ENCODE data around the gene PWWP2A. TPM values are rescaled to one million over a fixed set of nuclear protein-coding genes. Genes with fewer than 3 reads are reported as not detected.
"Not testable (repeated sequence)": the region's sequence is repeated elsewhere in the genome, so short reads cannot be mapped to it uniquely, and the experiment has no call there.

The PWWP2A gene
- 10 to 100 TPM; 39.1 to 39.2 TPM for total RNA-seq
- long read RNA-seq, transcript PWWP2A-202 (4 exons, 3,991 nt), result minor isoform, 6 of 42 reads
- long read RNA-seq, transcript PWWP2A-201 (2 exons, 3,346 nt), result major isoform, 20 of 42 reads
- long read RNA-seq, partial matches to known transcripts, result 1 of 42 reads
- long read RNA-seq, other reads (novel, unspliced or antisense), result 11 of 42 reads

DNA sequence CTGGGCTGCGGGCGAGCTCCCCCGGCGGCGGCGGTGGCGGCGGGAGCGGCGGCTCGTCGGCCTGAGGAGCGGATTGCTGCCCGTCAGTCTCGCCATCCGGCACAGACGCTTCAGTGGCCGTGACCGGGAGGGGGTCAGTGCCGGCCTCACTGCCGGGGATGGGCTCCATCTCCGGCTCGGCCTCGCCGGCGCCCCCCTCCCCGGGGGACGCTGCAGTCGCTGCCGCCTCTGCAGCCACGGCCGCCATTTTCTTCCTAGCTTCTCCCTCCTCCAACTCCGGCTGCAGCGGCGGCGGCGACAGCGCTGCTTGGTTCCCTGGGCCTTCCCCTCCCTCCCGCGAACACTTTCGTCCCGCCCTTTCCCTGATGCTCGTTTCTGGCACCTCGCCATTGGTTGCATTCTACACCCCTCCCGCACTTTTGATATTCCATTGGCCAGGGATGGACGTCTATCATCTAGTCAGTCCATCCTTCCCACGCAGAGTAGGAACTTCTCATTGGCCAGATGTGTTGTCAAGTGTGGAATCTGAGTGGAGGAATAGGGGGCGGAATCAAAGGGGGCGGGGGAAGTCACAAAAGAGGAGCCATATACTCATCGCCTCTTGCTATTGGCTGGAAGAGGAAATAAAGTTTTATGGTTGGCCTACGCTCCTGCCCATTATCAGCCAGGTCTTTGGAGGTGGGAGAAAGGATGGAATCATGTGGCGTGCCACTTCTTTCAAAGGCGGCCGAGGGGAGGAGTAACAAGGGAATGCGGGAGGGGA, at the start of gene PWWP2A:
PWWP2A (minus strand) TSS at position 309 of the 763 bp plus-strand sequence; CDS start at position 247, 62 bp downstream.
- DNase-seq (peak; percentile 98 to 99), ATAC-seq (peak; percentile 89)
- intact Hi-C loops (cut with DNase I, micrococcal nuclease), result loop anchor here in 1 of 2 donors (5.0 kb wide), 1 partner anchor 97 kb away; no protein-coding TSS in a partner anchor

GRCh38 chr5:160167624-160168165, 48.4 kb upstream of the PWWP2A start:
- ATAC-seq (no peak), DNase-seq (no peak)
- intact Hi-C loops (cut with DNase I, micrococcal nuclease), result no loop called here

DNA sequence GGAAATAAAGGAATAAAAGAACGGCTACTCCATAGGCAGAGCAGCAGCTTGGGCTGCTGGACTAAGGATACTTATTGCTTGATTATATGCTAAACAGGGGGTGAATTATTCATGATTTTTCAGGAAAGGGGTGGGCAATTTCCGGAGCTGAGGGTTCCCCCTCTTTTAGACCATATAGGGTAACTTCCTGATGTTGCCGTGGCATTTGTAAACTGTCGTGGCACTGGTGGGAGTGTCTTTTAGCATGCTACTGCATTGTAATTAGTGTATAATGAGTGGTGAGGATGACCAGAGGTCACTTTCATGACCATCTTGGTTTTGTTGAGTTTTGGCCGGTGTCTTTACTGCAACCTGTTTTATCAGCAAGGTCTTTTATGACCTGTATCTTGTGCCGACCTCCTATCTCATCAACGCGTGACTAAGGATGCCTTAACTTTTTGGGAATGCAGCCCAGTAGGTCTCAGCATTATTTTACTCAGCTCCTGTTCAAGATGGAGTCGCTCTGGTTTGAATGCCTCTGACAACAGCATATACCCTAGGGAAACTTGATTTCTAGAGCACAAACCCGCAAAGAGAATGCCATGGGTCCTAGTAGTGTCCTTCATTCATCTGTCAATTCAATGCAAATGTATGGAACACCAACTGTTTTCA, 47.8 kb upstream of the PWWP2A start:
- DNase-seq, result no peak
- no peak for ATAC-seq
- intact Hi-C loops (cut with DNase I, micrococcal nuclease), result no loop called here

DNA sequence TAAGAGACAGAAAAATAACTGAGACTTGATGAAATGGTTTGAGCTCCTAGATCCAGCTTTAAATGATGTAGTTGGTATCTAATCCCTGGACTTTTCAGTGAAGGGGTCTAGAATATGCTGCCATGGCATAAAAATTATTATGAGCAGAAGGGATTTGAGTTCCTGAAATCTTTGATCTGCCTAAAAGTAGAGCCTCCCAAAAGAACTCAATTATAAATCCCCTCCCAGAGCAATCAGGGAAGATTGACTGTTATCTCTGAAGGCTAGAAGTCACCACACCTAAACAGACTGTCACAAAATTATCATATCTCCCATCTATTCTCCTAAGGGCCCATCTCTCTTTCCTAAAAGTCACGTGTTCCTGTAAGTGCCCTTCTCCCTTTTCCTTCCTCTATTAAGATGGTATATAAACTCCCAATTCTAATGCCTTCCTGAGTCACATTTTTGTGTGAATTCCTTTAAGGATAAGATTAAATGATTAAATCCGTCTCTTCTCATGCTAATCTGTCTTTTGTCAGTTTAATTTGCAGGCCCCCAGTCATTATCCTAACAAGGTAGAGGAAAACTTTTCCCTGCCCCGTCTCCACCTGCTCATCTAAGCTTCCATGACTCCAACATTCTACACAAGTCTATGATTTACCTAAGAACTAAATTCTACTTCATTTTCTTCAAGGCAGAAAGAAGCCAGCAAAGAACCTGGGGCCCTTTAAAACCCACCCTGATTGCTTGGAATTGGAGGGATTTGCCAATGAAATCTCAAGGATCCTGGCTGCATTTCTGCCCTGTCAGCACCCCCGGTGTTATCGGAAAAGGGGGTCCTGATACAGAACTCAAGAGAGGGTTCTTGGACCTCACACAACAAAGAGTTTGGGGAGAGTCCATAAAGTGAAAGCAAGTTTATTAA, 47.1 kb upstream of the PWWP2A start:
- intact Hi-C loops (cut with DNase I, micrococcal nuclease), result no loop called here
- DNase-seq, result no peak
- no peak for ATAC-seq

GRCh38 chr5:160165137-160166068, 46.2 kb upstream of the PWWP2A start:
- DNase-seq (peak; percentile 76 to 79), ATAC-seq (peak; percentile 76)
- intact Hi-C loops (cut with DNase I, micrococcal nuclease), result no loop called here

DNA sequence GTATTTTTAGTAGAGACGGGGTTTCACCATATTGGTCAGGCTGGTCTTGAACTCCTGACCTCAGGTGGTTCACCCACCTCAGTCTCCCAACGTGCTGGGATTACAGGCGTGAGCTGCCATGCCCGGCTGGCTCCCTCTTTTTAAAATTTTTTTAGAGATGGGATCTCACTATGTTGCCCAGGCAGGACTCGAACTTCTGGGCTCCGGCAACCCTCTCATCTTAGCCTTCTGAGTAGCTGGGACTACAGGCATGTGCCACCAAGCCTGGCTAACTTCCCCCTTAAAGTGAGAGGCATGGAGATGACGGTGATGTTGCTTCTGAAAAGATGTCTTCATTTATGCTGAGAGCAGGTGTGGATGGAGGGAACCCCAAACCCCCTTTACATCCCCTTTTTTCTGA, 43.7 kb upstream of the PWWP2A start:
- ATAC-seq (no peak), DNase-seq (no peak)
- intact Hi-C loops (cut with DNase I, micrococcal nuclease), result no loop called here

GRCh38 chr5:160161626-160162025, 42.4 kb upstream of the PWWP2A start:
- ATAC-seq, result no peak
- intact Hi-C loops (cut with DNase I, micrococcal nuclease), result no loop called here
- no peak for DNase-seq

DNA sequence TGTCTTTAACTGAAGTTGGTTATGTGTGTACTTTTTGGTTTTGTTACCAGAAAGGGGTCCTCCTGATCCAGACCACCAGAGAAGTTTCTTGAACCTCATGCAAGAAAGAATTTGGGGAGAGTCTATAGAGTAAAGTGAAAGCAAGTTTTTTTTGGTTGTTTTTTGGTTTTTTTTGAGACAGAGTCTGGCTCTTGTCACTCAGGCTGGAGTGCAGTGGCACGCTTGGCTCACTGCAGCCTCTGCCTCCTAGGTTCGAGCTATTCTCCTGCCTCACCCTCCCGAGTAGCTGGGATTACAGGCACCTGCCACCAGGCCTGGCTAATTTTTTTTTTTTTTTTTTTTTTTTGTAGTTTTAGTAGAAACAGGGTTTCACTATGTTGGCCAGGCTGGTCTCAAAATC, 41.6 kb upstream of the PWWP2A start:
- intact Hi-C loops (cut with DNase I, micrococcal nuclease); DNase-seq; ATAC-seq: not testable (repeated sequence)

GRCh38 chr5:160159991-160160792, 40.9 kb upstream of the PWWP2A start:
- DNase-seq (no peak), ATAC-seq (no peak)

GRCh38 chr5:160158087-160158486, 38.8 kb upstream of the PWWP2A start:
- intact Hi-C loops (cut with DNase I, micrococcal nuclease), result no loop called here
- ATAC-seq, result no peak
- DNase-seq, result no peak

More at GRCh38 chr5:160159991-160160792, 40.9 kb upstream of the PWWP2A start:
- intact Hi-C loops (cut with DNase I, micrococcal nuclease), result no loop called here

DNA sequence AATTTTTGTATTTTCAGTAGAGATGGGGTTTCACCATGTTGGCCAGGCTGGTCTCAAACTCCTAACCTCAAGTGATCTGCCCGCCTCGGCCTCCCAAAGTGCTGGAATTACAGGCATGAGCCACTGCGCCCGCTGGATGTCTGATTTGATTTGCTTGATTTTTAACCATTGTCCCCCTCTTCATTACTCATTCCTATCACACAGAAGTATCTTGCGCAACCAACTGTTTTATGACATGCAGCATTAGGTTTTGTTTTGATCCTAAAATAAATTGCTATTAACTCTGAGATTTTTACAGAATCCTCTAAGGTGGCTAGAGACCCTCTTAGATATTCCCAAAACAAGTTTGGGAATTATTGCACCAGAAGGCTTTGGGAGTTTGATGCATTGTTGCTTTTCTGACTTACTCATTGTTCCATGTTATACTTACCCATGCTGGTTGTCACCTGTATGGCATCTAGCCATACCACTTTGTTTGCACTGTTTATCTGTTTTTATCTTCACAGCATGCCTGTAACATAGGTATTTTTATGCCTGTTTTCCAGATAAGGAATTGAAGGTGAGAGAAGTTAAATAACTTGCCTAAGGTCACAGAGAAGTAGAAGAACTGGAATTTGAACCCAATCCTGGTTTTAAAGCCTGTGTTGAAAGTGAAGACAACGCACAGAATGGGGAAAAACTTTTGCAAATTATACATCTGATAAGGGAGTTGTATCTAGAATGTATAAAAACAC, 35.9 kb upstream of the PWWP2A start:
- DNase-seq, result no peak
- peak; percentile 94 for ATAC-seq
- intact Hi-C loops (cut with DNase I, micrococcal nuclease), result no loop called here

DNA sequence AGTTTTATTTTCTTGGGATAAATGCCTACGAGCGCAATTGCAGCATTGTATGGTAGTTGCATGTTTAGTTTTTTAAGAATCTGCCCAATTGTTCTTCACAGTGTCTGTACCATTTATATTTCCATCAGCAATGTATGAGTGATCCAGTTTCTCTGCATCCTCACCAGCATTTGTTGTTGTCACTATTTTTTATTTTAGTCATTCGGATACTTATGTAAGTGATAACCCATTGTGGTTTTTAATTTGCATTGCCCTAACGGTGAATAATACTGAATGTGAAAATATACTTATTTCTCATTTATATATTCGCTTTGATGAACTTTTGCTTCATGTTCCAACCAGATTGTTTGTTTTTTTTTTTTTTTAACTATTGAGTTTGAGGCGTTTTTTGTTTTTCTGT, 33.7 kb upstream of the PWWP2A start:
- ATAC-seq, result no peak
- intact Hi-C loops (cut with DNase I, micrococcal nuclease), result no loop called here
- DNase-seq, result no peak

GRCh38 chr5:160152287-160152686, 33.0 kb upstream of the PWWP2A start:
- no peak for DNase-seq
- no peak for ATAC-seq
- intact Hi-C loops (cut with DNase I, micrococcal nuclease), result no loop called here

DNA sequence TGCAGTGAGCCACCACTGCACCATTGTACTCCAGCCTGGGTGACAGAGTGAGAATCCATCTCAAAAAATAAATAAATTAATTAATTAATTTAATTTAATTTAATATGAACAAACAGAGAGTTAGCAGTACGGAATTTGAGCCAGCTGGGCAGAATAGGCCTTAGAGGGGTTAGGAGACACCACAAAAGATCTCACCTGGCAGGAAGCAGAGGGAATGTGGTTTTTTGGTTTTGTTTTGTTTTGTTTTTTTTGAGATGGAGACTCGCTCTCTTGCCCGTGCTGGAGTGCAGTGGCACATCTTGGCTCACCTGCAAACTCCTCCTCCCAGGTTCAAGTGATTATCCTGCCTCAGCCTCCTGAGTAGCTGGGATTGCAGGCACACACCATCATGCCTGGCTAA, 31.8 kb upstream of the PWWP2A start:
- intact Hi-C loops (cut with DNase I, micrococcal nuclease), result no loop called here
- ATAC-seq, result no peak
- DNase-seq, result no peak

DNA sequence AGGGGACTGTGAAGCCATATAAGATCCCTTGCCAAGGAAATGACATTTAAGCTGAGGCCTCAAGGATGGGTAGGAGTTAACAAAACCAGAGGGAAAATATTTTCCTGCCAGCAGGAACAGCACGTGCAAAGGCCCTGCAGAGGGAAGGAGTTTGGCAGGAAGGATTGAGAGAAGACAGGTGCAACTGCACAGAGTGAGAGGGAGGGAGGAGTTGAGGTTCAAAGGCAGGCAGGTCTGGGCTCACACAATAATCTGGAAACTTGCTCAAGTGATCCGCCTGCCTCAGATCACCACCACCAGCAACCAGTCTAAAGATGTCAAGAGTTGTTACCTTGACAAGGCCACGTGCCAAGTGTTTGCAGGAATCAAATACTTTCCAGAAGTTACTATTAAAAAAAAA, 31.1 kb upstream of the PWWP2A start:
- no peak for DNase-seq
- ATAC-seq, result no peak
- intact Hi-C loops (cut with DNase I, micrococcal nuclease), result no loop called here

- ATAC-seq; intact Hi-C loops (cut with DNase I, micrococcal nuclease); DNase-seq: not testable (repeated sequence)
Measured at GRCh38 chr5:160144436-160144835, 25.2 kb upstream of the PWWP2A start.

All from left colon (tissue), 2 donors.